GM19463 (cell line): ENCODE data around the gene ITIH3.

Experiments
- ATAC-seq: cut with Tn5 transposase; IDR thresholded peaks from one replicate; pipeline ENCODE4 v1.9.1; 2021; ENCODE audit warnings: mild to moderate bottlenecking, moderate library complexity; ENCODE audit not compliant: unreplicated experiment

ITIH3 gene

GRCh38 chr3:52792961-52793695 lies 1.5 kb upstream of the ITIH3 start:
- no peak for ATAC-seq

- ATAC-seq = no peak
Measured at GRCh38 chr3:52793702-52794611, 639 bp upstream of the ITIH3 start.

- no peak for ATAC-seq
Measured at GRCh38 chr3:52795298-52795900, 803 bp downstream of the ITIH3 start.

GRCh38 chr3:52796411-52796810 lies 1.8 kb downstream of the ITIH3 start:
- ATAC-seq = no peak

- ATAC-seq = no peak
Measured at GRCh38 chr3:52798376-52798977, 3.9 kb downstream of the ITIH3 start.

- no peak for ATAC-seq
Measured at GRCh38 chr3:52798978-52799476, 4.4 kb downstream of the ITIH3 start.

GRCh38 chr3:52800079-52800478 lies 5.5 kb downstream of the ITIH3 start:
- ATAC-seq = no peak

GRCh38 chr3:52801839-52802238 lies 7.2 kb downstream of the ITIH3 start:
- no peak for ATAC-seq

- ATAC-seq = no peak
Measured at GRCh38 chr3:52805270-52806039, 10.9 kb downstream of the ITIH3 start.

- no peak for ATAC-seq
Measured at GRCh38 chr3:52809149-52809548, 14.6 kb downstream of the ITIH3 start.

- ATAC-seq = no peak
Measured at GRCh38 chr3:52809662-52810377, 15.2 kb downstream of the ITIH3 start.

- ATAC-seq = no peak
Measured at GRCh38 chr3:52810923-52811322, 16.3 kb downstream of the ITIH3 start.

GRCh38 chr3:52811452-52812011 lies 16.9 kb downstream of the ITIH3 start:
- no peak for ATAC-seq

GRCh38 chr3:52813810-52814209 lies 19.2 kb downstream of the ITIH3 start:
- no peak for ATAC-seq

- no peak for ATAC-seq
Measured at GRCh38 chr3:52816199-52816598, 21.6 kb downstream of the ITIH3 start.

GRCh38 chr3:52816654-52817053 lies 22.1 kb downstream of the ITIH3 start:
- no peak for ATAC-seq

- ATAC-seq = no peak
Measured at GRCh38 chr3:52817221-52817620, 22.6 kb downstream of the ITIH3 start.

- ATAC-seq = no peak
Measured at GRCh38 chr3:52817860-52818259, 23.3 kb downstream of the ITIH3 start.

- no peak for ATAC-seq
Measured at GRCh38 chr3:52819936-52820335, 25.3 kb downstream of the ITIH3 start.
